B cell (primary cell): ENCODE data around the gene EXOC4.

ENCODE experiments used
- EZH2 ChIP-seq: IDR thresholded peaks from 2 replicates; pipeline ENCODE4 v1.6.1; 2012; ENCODE audit warnings: borderline replicate concordance, low read depth, mild to moderate bottlenecking, moderate library complexity, low read length; ENCODE audit not compliant: insufficient read depth, poor library complexity, severe bottlenecking
- TF ChIP-seq, protein P1 (sequence below): fragments of 200-600 bp; IDR thresholded peaks from one replicate; pipeline ENCODE4 v1.8.0; 2022; ENCODE audit warnings: antibody characterized with exemption, mild to moderate bottlenecking

DNA sequence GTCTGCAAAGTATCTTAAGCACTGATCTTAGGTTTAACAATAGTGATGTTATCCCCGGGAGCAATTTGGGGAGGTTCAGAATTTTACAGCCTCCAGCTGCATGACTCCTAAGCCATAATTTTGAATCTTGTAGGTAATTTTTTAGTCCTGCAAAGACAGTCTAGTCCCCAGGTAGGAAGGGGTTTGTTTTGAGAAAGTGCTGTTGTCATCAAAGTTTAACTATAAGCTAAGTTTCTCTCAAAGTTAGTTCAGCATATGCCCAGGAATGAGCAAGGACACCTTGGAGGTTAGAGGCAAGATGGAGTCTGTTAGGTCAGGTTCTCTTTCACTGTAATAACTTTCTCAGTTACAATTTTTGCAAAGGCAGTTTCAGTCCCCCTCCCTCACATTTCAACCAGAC is 795.3 kb downstream of the EXOC4 start:
- TF ChIP-seq, protein P1, sequence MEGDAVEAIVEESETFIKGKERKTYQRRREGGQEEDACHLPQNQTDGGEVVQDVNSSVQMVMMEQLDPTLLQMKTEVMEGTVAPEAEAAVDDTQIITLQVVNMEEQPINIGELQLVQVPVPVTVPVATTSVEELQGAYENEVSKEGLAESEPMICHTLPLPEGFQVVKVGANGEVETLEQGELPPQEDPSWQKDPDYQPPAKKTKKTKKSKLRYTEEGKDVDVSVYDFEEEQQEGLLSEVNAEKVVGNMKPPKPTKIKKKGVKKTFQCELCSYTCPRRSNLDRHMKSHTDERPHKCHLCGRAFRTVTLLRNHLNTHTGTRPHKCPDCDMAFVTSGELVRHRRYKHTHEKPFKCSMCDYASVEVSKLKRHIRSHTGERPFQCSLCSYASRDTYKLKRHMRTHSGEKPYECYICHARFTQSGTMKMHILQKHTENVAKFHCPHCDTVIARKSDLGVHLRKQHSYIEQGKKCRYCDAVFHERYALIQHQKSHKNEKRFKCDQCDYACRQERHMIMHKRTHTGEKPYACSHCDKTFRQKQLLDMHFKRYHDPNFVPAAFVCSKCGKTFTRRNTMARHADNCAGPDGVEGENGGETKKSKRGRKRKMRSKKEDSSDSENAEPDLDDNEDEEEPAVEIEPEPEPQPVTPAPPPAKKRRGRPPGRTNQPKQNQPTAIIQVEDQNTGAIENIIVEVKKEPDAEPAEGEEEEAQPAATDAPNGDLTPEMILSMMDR, result no peak
- TF ChIP-seq EZH2, result no peak
